GM21723 (cell line): Measurements from ENCODE around the gene KLHDC3.
A peak's percentile ranks its signal among the peaks of the same experiment; 100 is the strongest.

Experiments
- ATAC-seq: cut with Tn5 transposase; IDR thresholded peaks from one replicate; pipeline ENCODE4 v1.9.1; 2021; ENCODE audit warnings: mild to moderate bottlenecking, moderate library complexity; ENCODE audit not compliant: unreplicated experiment

Gene KLHDC3

DNA sequence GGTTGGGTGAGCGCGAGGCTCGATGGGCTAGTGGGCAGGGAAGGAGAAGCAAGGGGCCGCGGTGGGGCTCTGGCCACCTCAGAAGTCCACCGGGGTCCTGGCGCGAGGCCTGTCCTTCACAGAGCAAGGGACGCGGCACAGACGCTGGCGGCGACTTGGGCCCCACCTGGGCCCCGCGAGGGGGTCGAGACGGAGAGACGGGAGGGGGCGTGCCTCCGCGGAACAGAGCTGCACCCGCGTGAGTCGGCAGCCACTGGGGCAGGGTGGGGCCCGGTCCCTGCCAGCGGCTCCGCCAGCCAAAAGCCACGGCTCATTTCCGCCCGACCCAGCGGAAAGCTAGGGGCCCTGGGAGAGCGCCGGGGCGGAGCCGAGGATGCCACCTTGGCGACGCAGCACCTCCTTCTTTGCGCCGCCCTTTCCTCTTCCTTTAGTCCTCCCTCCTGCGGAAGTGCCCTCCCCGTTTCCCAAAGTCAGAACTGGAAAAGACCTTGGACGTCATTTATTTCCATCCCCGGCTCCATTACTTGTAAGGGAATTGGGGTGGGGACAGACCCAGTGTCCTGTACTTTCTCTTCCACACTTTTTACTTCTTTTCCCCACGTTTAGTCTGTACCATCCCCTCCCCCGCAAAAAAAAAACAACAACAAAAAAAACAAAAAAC lies 39.6 kb downstream of the KLHDC3 start, which contains the start of gene CUL7:
Gene CUL7 (minus strand): TSS at position 307 of the 661 bp plus-strand sequence. CDS start 1,063 bp downstream, outside the sequence.
- ATAC-seq: peak; percentile 90

DNA sequence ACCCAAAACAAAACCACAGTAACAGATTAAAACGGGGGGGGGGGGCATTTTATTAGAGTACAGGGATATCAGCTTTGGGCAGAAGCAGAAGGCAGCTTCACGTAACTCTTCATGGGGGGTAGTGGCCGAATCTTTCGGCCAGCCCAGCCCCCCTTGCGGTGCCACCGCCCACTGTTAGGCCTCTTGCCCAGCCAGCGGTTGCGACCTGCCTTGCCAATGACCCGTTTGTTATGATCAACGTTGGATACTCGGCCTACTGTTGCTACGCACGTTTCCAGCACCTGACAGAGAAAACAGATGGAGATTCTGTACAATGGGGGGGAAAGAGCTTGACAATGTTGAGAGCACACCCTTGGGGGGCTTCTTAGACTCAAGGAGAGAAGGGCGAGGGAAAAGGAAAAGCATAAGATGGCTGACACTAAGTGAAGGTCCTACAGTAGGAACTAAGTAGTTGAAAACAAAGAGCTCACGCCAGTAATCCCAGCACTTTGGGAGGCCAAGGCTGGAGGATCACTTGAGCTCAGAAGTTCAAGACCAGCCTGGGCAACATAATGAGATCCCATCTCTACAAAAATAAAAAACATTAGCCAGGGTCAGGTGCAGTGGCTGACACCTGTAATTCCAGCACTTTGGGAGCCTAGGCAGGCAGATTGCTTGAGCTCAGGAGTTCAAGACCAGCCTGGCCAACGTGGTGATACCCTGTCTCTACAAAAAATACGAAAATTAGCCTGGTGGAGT lies 40.3 kb downstream of the KLHDC3 start:
- ATAC-seq: no peak

DNA sequence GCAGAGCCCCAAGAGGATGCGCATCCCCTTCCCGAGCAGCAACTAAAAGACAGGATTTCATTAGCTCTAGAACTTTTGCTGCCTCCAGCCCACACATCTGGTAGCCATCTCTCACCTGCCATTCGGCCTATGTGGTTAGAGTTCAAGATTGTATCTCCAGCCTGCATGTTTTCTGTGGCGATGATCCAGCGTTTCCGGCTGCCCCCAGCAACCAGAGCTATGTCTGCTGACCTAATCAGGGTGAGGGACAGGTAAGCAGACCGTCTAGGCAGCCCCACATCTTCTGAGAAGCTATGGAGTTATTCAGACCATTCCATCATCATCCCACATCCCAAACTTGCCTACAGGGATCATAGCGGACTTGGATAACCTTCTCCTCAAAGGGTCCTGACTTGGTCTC lies 41.9 kb downstream of the KLHDC3 start:
- ATAC-seq: no peak

DNA sequence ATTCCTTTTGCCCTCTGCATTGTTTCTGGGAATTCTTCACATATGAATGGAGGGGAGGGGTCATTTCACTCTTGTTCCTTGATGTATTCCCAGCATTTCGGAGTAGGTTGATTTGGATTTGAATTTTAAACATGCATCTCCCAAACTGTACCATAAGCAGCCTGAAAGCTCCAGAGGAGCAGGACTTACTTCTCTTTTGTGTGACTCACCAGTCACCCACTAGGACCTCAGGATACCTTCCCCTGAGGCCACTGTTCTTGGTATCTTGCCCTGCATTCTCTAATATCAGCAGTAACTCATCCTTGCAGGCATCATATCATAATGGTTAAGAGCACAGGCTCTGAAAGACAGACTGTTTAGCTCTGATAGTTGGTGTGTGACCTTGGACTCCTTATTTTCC lies 44.5 kb downstream of the KLHDC3 start:
- ATAC-seq: no peak

DNA sequence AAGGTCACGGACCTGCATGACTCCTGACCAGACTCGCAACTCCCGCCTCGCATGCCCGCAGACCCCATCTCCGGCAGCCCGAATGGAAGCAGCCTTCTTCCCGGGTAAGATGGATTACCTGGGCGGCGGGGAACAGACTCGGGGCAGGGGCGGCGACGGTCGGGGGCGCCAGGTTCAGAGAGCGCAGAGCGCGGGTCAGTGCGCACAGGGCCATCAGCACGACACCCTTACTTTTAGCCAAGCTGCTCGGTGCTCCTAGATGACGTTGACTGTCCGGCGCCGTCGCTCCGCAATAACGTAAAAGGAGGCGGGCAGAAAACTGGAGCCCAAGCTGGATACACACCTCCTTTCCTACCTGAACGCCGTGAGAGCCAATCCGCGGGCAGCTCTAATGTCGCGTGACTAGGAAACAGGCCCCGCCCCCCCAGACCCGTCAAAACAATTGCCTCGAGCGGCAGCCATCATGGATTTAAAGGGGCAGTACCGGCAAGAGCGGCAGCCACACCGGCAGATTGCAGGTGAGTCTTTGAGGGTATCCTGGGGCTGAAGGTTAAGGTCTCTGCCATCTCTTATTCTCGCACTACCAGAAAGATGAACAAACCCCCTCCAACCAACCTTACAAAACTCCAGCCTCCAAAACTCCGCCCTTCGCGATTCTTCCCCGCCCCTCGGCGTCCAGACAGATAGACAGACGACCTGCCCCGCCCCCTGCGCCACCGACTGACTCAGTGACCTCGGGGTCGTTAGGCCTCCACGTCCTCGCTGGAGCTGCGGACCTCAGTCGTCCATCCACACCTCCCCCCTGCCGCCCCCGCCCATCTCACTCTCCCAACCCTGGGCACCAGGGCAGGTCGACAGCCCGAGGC lies 45.4 kb downstream of the KLHDC3 start, which contains the start of the genes KLC4 and MRPL2:
Gene KLC4 (plus strand): TSS at position 464 of the 866 bp plus-strand sequence. CDS start 1,705 bp downstream, outside the sequence.
Gene MRPL2 (minus strand): TSS at position 267 of the 866 bp plus-strand sequence. CDS start 53 bp downstream, at position 214.
- ATAC-seq: peak; percentile 76

DNA sequence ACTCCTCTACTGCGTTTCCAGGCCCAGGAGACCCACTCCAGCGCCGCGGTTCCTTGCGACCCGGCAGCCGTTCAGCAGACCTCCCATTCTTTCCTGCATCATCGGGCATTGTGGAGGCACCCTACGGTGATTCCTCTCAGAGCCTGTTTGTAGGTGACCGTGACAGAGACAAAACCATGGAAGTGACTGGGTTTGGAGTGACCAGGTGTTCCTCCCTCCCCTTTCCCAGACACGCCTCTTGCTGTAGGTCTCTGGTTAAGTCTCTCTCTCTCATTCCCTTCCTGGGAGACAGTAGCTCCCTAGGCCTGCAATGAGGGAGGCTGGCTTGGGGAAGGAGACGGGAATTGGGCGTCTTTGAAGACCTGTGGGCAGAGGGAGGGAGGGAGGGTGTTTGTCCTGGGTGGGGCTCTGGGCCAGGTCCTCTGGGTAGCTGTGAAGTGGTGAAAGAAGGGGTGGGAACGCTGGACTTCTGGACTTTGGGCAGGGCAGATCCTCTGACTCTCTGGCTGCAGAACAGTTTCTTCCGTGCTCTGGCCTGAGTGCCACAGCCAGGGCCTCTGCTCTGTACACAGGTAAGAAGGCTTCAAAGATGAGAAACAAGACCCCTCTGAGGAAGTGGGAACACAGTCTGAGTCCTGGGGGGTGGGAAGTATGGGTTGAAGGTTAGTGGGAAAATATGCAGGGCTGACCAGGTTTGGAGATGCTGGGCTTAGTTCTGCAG lies 46.1 kb downstream of the KLHDC3 start:
- ATAC-seq: no peak

DNA sequence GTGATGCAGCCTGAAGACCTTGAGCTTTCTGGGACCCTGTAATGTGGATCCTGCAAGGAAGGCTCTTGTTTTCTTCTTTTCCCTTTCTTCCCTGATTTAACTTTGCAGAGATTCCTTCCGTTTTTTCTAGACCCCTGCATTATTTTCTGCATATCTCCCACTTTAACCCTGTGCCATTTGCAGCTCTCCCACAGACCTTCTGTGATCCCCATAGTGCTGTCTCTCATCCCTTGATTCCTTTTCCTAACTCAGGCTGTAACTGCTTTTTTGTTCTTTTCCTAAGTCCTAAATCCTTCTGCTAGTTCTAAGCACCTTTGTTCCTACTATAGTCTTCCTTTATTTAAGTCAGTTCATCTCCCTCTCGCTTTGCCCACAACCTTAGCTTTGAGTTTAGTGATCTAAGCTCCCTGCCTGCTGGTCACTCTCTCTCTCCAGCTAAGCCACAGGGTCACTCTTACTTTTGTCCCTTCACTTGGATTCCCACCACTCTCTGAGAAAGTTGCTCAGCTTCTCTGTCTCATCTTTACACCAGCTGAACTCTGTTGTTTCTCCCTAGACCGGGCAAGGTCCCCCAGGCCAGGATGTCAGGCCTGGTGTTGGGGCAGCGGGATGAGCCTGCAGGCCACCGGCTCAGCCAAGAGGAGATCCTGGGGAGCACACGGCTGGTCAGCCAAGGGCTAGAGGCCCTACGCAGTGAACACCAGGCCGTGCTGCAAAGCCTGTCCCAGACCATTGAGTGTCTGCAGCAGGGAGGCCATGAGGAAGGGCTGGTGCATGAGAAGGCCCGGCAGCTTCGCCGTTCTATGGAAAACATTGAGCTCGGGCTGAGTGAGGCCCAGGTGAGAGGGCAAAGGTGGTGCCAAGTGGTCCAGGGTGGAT lies 46.9 kb downstream of the KLHDC3 start:
- no peak for ATAC-seq

DNA sequence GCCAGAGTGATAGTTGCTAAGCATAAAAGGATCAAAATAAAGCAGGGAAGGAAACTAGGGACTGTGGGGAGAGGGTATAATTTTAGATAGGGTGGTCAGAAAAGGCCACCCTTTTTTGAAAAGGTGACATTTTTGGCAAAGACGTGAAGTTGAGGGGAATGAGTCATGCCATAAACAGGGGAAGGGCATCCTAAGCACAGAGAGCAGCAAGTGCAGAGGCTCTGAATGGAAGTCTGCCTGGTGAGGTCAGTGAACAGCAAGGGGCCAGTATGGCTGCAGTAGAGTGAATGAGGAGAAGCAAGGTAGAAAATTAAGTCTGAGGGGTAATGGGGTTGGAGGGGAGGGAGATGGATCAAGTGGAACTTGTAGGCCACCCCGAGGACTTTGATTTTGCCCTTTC lies 47.8 kb downstream of the KLHDC3 start:
- no peak for ATAC-seq

DNA sequence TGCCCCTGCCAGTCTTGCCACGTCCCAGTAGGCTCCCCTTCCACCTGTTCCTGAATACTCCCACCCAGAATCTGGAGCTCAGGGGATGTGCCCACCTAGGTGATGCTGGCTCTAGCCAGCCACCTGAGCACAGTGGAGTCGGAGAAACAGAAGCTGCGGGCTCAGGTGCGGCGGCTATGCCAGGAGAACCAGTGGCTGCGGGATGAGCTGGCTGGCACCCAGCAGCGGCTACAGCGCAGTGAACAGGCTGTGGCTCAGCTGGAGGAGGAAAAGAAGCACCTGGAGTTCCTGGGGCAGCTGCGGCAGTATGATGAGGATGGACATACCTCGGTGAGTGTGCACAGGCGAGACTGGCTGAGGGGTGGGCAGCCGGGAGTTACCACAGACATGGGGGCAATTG lies 48.8 kb downstream of the KLHDC3 start:
- ATAC-seq: no peak

DNA sequence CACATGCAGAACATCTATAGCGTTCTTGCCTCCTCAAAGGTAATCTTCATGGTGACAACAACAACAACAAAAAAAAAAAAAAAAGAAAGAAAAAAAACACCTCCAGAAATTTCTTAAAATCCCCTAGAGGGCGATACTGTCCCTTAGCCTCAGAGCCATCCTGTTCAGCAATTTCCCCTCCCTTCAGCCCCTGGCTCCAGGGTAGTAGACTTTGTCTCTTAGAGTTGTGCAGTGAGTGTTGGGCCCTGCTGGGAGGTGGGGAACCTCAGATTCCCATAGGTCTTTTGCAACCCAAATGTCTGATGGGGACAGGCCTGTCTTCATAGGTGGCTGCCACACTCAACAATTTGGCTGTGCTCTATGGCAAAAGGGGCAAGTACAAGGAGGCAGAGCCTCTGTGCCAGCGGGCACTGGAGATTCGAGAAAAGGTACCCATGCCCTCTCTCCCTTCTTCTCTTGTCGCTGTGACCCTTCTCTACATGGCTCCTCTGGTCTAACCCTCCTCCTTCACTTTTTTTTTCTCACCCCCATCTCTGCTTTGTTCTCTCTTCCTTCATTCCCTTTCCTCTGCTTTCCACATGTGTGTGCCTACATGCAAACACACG lies 56.1 kb downstream of the KLHDC3 start:
- no peak for ATAC-seq
